GM21723 (cell line): ENCODE measurements around the gene SUMO4.

Source experiments
- ATAC-seq: cut with Tn5 transposase; IDR thresholded peaks from one replicate; pipeline ENCODE4 v1.9.1; 2021; ENCODE audit warnings: mild to moderate bottlenecking, moderate library complexity; ENCODE audit not compliant: unreplicated experiment

The SUMO4 gene

GRCh38 chr6:149449831-149450678 is 50.0 kb downstream of the SUMO4 start:
- ATAC-seq: no peak
